ENCODE measurements around the gene GRIN1.

DNA sequence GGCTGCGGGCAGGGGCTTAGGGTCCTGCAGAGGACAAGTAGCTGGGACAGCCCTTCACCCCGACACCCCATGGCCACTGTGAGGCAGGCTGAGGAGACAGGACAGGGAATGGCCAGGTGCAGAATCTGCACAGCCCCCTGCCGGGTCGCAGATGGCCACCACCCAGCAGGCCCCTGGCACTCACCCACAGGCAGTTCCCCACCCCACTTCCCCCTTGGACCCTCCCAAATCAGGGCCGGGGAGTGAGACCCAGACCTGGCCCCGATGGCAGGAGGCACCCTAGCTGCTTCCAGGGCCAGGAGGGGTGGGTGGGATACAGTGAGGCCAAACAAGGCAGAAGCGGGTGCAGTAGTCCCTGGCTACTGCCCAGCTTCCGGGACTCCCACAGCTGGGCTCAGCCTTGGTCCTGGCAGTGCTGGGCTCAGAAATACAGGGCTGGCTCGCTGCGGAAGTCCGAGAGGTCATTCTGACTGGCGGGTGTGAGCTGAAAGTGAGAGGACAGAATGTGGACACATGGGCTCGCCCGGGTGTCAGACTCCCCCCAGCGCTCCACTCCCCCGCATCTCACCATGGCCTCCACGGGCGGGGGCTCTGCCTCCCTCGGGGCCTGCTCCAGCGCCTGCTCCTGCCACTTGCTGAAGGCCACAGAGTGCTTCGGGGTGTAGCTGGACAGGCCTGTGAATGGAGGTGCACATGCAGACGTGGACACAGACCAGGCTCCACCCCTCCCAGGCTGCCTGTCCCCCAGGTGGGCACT is 52.9 kb downstream of the GRIN1 start:
- TF ChIP-seq CTCF (conservative IDR thresholded peaks at IDR 0.05; ENCODE audit: low read depth, low read length), result no peak
- TF ChIP-seq EZH2 (IDR thresholded peaks at IDR 0.05; ENCODE audit: borderline replicate concordance, low read depth, low read length, poor library complexity, severe bottlenecking), result no peak

Measured in A673 (cell line).